OCI-LY1 (cell line): ENCODE results near the gene LSS.

Source experiments
- EZH2 ChIP-seq: fragments of 200-600 bp; sonication (generic), shearing (Covaris generic); IDR thresholded peaks from 2 replicates; pipeline ENCODE4 v1.8.0; 2017; ENCODE audit warnings: borderline replicate concordance, mixed run types, mild to moderate bottlenecking, antibody characterized with exemption, low read length, moderate library complexity, mixed read lengths
- TF ChIP-seq, protein P1 (sequence below): fragments of 200-600 bp; sonication (generic), shearing (Covaris generic); IDR thresholded peaks from 2 replicates; pipeline ENCODE4 v1.5.1; 2017; ENCODE audit warnings: mild to moderate bottlenecking, antibody characterized with exemption, low read length, moderate library complexity, mixed read lengths

DNA sequence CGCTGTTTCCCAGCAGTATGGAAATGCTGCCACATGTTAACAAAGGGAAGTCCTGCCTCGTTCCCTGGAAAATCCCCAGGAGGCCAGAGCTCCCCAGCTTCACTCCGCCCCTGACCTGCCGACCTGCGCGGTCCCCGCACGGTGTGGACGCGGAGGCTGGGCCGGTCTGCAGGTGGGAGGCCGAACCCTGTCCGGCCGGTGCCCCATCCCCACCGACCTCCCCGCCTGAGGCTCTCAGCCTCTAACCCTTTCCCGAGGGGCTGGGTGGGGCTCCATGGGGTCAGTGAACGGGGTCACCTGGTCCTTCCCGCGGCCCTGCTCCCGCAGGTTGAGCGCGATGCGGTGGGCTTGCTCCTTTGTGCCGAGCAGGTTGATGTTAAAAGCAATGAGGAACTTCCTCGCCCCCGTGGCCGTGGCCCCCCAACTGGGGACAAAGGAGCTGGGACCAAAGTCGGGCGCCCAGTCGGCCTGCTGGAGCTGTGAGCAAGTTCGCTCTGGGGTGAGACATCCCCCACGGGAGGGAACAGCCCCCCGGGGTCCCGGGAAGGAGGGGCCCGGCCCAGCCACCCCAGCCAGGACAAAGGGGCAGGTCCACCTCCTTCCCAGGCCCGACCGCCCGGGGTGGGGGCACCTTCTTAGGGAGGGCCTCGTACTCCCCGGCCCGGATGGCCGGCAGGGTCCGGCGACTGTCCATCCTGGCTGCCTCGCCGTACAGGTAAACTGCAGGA lies 77.1 kb downstream of the LSS start:
- no peak for TF ChIP-seq EZH2
- TF ChIP-seq, protein P1, sequence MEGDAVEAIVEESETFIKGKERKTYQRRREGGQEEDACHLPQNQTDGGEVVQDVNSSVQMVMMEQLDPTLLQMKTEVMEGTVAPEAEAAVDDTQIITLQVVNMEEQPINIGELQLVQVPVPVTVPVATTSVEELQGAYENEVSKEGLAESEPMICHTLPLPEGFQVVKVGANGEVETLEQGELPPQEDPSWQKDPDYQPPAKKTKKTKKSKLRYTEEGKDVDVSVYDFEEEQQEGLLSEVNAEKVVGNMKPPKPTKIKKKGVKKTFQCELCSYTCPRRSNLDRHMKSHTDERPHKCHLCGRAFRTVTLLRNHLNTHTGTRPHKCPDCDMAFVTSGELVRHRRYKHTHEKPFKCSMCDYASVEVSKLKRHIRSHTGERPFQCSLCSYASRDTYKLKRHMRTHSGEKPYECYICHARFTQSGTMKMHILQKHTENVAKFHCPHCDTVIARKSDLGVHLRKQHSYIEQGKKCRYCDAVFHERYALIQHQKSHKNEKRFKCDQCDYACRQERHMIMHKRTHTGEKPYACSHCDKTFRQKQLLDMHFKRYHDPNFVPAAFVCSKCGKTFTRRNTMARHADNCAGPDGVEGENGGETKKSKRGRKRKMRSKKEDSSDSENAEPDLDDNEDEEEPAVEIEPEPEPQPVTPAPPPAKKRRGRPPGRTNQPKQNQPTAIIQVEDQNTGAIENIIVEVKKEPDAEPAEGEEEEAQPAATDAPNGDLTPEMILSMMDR: no peak
